NOMO-1 treated with DMSO at 0.1 percent for 48 hours (cell line): ENCODE measurements around the gene PODNL1.
"Not testable (repeated sequence)": the region's sequence is repeated elsewhere in the genome, so short reads cannot be mapped to it uniquely, and the experiment has no call there.

Source experiments
- DNase-seq: peaks from one replicate; lab custom pipeline; 2025; ENCODE audit not compliant: unreplicated experiment; lab: John Stamatoyannopoulos, UW

The PODNL1 gene

GRCh38 chr19:13973479-13973878 lies 35.3 kb upstream of the PODNL1 start:
- not testable (repeated sequence) for DNase-seq

GRCh38 chr19:13972368-13973155 lies 34.3 kb upstream of the PODNL1 start:
- no peak for DNase-seq

- not testable (repeated sequence) for DNase-seq
Measured at GRCh38 chr19:13971868-13972267, 33.7 kb upstream of the PODNL1 start.

GRCh38 chr19:13969897-13970296 lies 31.7 kb upstream of the PODNL1 start:
- no peak for DNase-seq

- no peak for DNase-seq
Measured at GRCh38 chr19:13968999-13969398, 30.8 kb upstream of the PODNL1 start.

- DNase-seq: no peak
Measured at GRCh38 chr19:13968383-13968935, 30.2 kb upstream of the PODNL1 start.

GRCh38 chr19:13967206-13967605 lies 29.0 kb upstream of the PODNL1 start:
- not testable (repeated sequence) for DNase-seq

- DNase-seq: no peak
Measured at GRCh38 chr19:13966684-13967128, 28.5 kb upstream of the PODNL1 start.

GRCh38 chr19:13965926-13966683 lies 27.9 kb upstream of the PODNL1 start:
- no peak for DNase-seq

- no peak for DNase-seq
Measured at GRCh38 chr19:13965377-13965896, 27.2 kb upstream of the PODNL1 start.

- no peak for DNase-seq
Measured at GRCh38 chr19:13964776-13965175, 26.6 kb upstream of the PODNL1 start.

- no peak for DNase-seq
Measured at GRCh38 chr19:13963603-13964105, 25.4 kb upstream of the PODNL1 start.

- no peak for DNase-seq
Measured at GRCh38 chr19:13962699-13963602, 24.7 kb upstream of the PODNL1 start.

GRCh38 chr19:13961826-13962698 lies 23.8 kb upstream of the PODNL1 start:
- no peak for DNase-seq

- no peak for DNase-seq
Measured at GRCh38 chr19:13960863-13961784, 22.9 kb upstream of the PODNL1 start.

- no peak for DNase-seq
Measured at GRCh38 chr19:13959962-13960862, 22.0 kb upstream of the PODNL1 start.
